ENCODE measurements around the gene AK1. TPM values are rescaled to one million over a fixed set of nuclear protein-coding genes. Genes with fewer than 3 reads are reported as not detected.
A peak's percentile ranks its signal among the peaks of the same experiment; 100 is the strongest.

AK1 gene
- total and polyA plus RNA-seq, 2 of the 13 experiments (the other 11 are each of a cell fraction or from before 2014, with no cell fraction given) = 19.1 to 32.8 TPM

GRCh38 chr9:127862075-127863011 is 15.1 kb downstream of the AK1 start (continued):
- TF ChIP-seq YY1 (IDR thresholded peaks at IDR 0.05; ENCODE audit: insufficient read depth, insufficient replicate concordance, low read depth, low read length) (no peak), ZBTB8A (CRISPR knock-in tag; IDR thresholded peaks at IDR 0.05; ENCODE audit: borderline replicate concordance, low read depth) (no peak), CBX2 (IDR thresholded peaks at IDR 0.05; ENCODE audit: low read depth, low read length) (no peak), CBX2 (CRISPR knock-in tag; IDR thresholded peaks at IDR 0.05; ENCODE audit: low read depth) (0 out of 2 replicates have a peak, but pooled peaks have one; percentile 57), KLF9 (CRISPR knock-in tag; IDR thresholded peaks at IDR 0.05; ENCODE audit: low read depth) (no peak), ZNF704 (CRISPR knock-in tag; IDR thresholded peaks at IDR 0.05; ENCODE audit: borderline replicate concordance) (no peak), IKZF1 (IDR thresholded peaks at IDR 0.05) (no peak), FOXK2 (IDR thresholded peaks at IDR 0.05) (no peak), GLI4 (CRISPR knock-in tag; IDR thresholded peaks at IDR 0.05; ENCODE audit: borderline replicate concordance) (peak; percentile 70; the same call in 1 of the 2 replicates), SIN3B (IDR thresholded peaks at IDR 0.05; ENCODE audit: low read length) (no peak), ZSCAN5A (CRISPR knock-in tag; IDR thresholded peaks at IDR 0.05; ENCODE audit: borderline replicate concordance) (no peak), HNRNPLL (IDR thresholded peaks at IDR 0.05; ENCODE audit: low read depth, low read length, poor library complexity, severe bottlenecking) (no peak), ZNF234 (CRISPR knock-in tag; conservative IDR thresholded peaks at IDR 0.05) (no peak), ZNF33B (CRISPR knock-in tag; IDR thresholded peaks at IDR 0.05) (no peak)
- TF ChIP-seq, protein P1, sequence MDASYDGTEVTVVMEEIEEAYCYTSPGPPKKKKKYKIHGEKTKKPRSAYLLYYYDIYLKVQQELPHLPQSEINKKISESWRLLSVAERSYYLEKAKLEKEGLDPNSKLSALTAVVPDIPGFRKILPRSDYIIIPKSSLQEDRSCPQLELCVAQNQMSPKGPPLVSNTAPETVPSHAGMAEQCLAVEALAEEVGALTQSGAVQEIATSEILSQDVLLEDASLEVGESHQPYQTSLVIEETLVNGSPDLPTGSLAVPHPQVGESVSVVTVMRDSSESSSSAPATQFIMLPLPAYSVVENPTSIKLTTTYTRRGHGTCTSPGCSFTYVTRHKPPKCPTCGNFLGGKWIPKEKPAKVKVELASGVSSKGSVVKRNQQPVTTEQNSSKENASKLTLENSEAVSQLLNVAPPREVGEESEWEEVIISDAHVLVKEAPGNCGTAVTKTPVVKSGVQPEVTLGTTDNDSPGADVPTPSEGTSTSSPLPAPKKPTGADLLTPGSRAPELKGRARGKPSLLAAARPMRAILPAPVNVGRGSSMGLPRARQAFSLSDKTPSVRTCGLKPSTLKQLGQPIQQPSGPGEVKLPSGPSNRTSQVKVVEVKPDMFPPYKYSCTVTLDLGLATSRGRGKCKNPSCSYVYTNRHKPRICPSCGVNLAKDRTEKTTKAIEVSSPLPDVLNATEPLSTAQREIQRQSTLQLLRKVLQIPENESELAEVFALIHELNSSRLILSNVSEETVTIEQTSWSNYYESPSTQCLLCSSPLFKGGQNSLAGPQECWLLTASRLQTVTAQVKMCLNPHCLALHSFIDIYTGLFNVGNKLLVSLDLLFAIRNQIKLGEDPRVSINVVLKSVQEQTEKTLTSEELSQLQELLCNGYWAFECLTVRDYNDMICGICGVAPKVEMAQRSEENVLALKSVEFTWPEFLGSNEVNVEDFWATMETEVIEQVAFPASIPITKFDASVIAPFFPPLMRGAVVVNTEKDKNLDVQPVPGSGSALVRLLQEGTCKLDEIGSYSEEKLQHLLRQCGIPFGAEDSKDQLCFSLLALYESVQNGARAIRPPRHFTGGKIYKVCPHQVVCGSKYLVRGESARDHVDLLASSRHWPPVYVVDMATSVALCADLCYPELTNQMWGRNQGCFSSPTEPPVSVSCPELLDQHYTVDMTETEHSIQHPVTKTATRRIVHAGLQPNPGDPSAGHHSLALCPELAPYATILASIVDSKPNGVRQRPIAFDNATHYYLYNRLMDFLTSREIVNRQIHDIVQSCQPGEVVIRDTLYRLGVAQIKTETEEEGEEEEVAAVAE (CRISPR knock-in tag; IDR thresholded peaks at IDR 0.05; ENCODE audit: borderline replicate concordance) = no peak
- TF ChIP-seq, protein P2, sequence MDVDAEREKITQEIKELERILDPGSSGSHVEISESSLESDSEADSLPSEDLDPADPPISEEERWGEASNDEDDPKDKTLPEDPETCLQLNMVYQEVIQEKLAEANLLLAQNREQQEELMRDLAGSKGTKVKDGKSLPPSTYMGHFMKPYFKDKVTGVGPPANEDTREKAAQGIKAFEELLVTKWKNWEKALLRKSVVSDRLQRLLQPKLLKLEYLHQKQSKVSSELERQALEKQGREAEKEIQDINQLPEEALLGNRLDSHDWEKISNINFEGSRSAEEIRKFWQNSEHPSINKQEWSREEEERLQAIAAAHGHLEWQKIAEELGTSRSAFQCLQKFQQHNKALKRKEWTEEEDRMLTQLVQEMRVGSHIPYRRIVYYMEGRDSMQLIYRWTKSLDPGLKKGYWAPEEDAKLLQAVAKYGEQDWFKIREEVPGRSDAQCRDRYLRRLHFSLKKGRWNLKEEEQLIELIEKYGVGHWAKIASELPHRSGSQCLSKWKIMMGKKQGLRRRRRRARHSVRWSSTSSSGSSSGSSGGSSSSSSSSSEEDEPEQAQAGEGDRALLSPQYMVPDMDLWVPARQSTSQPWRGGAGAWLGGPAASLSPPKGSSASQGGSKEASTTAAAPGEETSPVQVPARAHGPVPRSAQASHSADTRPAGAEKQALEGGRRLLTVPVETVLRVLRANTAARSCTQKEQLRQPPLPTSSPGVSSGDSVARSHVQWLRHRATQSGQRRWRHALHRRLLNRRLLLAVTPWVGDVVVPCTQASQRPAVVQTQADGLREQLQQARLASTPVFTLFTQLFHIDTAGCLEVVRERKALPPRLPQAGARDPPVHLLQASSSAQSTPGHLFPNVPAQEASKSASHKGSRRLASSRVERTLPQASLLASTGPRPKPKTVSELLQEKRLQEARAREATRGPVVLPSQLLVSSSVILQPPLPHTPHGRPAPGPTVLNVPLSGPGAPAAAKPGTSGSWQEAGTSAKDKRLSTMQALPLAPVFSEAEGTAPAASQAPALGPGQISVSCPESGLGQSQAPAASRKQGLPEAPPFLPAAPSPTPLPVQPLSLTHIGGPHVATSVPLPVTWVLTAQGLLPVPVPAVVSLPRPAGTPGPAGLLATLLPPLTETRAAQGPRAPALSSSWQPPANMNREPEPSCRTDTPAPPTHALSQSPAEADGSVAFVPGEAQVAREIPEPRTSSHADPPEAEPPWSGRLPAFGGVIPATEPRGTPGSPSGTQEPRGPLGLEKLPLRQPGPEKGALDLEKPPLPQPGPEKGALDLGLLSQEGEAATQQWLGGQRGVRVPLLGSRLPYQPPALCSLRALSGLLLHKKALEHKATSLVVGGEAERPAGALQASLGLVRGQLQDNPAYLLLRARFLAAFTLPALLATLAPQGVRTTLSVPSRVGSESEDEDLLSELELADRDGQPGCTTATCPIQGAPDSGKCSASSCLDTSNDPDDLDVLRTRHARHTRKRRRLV (CRISPR knock-in tag; IDR thresholded peaks at IDR 0.05) = no peak

Measured in HepG2 (cell line).